Fibroblast of the aortic adventitia (primary cell): ENCODE measurements around the gene SPOCK1. TPM values are rescaled to one million over a fixed set of nuclear protein-coding genes. Genes with fewer than 3 reads are reported as not detected.

Source experiments
- DNase-seq: peaks from one replicate; pipeline ENCODE4 v3.0.0-alpha.2; 2010; ENCODE audit warnings: low read depth
- H3K4me3 ChIP-seq: 2 replicates; pipeline ENCODE4 v1.5.1; 2011; ENCODE audit warnings: low read depth, mild to moderate bottlenecking, control low read depth, low read length, moderate library complexity
- CTCF ChIP-seq: IDR thresholded peaks from 2 replicates; pipeline ENCODE4 v1.5.1; 2011; ENCODE audit warnings: mild to moderate bottlenecking, low read length, control low read depth, inconsistent platforms; ENCODE audit not compliant: insufficient read depth
- total RNA-seq: library from RNA; depleted of rRNA; stranded (reverse); fragments of >200 nt; gene quantifications from 2 replicates; pipeline ENCODE4 v1.2.3, GENCODE V29; 2012; ENCODE audit warnings: low replicate concordance

SPOCK1 gene
- total RNA-seq, 1 donor = 174 TPM

DNA sequence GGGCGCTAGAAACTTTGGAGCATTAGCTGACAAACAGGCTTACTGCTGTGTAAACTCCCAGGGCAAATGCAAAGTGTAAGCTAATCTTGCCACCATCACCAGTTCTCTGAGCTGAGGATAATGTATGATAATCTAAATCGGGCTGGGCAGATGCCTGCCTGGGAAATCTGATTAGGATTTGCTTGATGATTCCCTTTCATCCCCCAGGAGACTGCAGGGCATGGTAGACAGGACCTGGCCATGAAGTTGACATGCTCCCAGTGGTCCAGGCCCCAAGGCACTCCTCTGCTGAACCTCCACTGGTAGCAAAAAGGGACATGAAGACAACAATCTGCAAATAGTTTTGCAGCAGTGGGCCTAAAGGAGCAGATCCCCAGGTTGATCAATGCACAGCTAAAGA lies 317.5 kb downstream of the SPOCK1 start:
- no peak overlapping the region for H3K4me3 ChIP-seq
- no peak for DNase-seq
- TF ChIP-seq CTCF = no peak

DNA sequence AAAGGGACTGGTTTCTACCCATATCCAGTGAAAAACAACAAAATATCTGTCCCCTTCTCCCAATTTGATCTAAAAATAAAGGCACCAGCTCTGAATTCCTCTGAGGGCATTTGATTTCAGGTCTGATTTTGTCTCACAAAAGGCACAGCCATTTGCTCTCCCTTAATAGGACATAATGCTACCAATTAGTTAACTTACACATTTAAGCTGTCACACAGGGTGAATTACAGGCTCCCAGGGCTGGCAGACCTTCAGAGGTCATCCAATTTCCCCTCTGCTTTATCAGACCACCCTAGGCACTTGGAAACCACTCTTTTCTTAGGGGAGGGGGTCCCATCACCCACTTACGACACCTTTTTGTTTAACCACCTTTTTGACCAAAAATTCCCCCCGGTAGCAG lies 319.9 kb downstream of the SPOCK1 start:
- no peak for DNase-seq
- TF ChIP-seq CTCF = no peak
- H3K4me3 ChIP-seq = no peak overlapping the region

GRCh38 chr5:137176609-137177008 lies 322.5 kb downstream of the SPOCK1 start:
- no peak overlapping the region for H3K4me3 ChIP-seq
- DNase-seq = no peak
- no peak for TF ChIP-seq CTCF

GRCh38 chr5:137176126-137176525 lies 323.0 kb downstream of the SPOCK1 start:
- no peak for TF ChIP-seq CTCF

GRCh38 chr5:137174196-137174595 lies 324.9 kb downstream of the SPOCK1 start:
- no peak overlapping the region for H3K4me3 ChIP-seq
- TF ChIP-seq CTCF = no peak
- DNase-seq = no peak

More at GRCh38 chr5:137176126-137176525, 323.0 kb downstream of the SPOCK1 start:
- H3K4me3 ChIP-seq = no peak overlapping the region
- no peak for DNase-seq

GRCh38 chr5:137172258-137172657 lies 326.9 kb downstream of the SPOCK1 start:
- TF ChIP-seq CTCF = no peak
- no peak overlapping the region for H3K4me3 ChIP-seq
- no peak for DNase-seq

GRCh38 chr5:137167187-137167586 lies 331.9 kb downstream of the SPOCK1 start:
- H3K4me3 ChIP-seq = no peak overlapping the region
- peak; percentile 10 for DNase-seq
- no peak for TF ChIP-seq CTCF
